DMS153 treated with DMSO at 0.1 percent for 48 hours (cell line): ENCODE results near the gene TBX2.
"Not testable (repeated sequence)": the region's sequence is repeated elsewhere in the genome, so short reads cannot be mapped to it uniquely, and the experiment has no call there.

ENCODE experiments used
- DNase-seq: peaks from one replicate; lab custom pipeline; 2025; ENCODE audit not compliant: unreplicated experiment; lab: John Stamatoyannopoulos, UW

TBX2 gene

DNA sequence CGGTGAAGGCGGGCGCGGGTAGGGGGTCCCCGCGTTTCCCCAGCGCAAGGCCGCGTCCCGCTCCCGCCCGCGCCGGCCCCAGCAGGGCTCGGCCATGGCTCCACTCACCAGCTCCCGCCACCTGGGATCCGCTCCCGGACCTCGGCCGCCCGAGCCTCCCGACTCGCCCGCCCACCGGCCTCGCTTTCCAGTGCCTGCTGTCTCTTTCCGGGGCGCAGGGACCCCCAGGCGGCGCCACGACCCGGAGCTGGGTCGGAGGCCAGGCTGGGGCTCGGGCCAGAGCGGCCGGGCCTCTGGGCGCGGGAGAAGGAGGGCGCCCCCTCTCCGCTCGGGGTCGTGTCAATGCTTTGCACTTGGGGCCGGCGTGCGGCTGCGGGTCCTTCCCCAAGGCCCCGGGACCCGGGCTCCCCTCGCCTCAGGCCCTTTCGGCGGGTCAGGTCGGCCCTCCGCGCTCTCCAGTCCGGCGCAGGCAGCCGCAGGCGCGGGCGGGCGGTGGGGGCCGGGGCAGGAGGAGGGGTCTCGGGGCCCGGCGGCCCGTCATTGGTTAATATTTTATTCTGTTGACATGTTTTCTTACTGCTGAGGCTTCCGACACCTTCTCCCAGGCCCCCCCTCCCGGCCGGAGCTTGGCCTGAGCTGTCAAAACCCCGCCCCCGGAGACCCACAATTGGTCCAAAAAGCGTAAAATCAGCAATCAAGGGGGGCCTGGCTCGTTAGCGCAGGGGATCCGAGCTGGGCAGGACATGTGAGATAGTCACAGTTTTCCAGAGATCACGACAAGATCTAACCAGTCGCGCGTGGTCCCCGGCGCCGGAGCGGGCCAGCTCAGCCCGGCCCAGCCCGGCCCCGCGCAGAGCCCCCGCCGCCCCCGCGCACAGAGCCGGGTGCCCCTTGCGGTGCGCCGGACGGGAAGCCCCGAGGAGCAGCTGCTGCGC lies at the start of gene TBX2:
Gene TBX2 (plus strand): TSS at position 713 of the 935 bp plus-strand sequence. CDS start 334 bp downstream, outside the sequence.
- DNase-seq, result no peak

DNA sequence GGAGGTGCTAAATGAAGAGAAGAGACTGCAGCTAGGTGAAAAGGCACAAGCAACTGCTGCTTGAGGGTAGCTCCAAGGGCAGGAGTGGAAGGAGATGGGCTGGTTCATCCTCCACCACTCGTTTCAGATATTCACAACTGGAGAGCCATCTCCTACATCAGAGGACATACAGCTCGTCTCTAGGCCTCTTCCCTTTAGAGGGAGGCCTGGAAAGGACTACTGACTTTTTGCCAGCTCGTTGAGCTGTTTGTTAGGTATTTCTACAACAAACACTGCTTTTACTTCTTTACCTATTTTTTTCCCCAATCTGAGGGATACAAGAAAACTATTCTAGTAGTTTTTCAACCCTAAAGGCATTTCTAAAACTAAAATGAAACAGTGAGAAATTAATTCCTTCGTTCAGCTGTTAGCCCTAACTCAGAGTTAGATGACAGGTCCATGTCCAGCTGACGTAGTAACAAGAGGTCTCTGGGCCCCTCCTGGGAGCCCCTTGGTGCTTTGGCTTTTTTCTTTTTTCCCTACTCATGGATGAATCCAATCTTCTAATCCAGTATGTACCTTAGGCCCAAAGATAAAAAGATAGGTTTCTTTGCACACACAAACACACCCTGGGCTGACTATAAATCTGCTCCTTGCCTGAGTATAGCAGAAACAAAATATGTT lies 47.8 kb upstream of the TBX2 start:
- DNase-seq, result no peak

DNA sequence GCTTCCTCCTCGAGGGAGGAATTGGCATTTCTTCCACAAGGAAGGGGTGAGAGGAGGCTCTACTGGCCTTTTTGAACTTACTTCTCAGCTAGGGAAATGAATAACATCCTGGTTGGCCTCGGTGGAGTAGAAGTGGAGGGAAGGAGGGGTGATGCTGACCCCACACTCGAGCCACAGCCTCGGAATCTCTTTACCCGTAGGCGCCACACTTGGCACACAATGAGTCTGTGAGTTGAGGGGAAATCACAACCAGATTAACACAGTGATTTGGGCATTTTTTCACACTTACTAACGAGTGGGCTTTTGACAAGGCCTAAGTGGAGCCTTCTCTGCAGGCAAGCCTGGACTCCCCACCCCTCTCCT lies 47.3 kb upstream of the TBX2 start:
- no peak for DNase-seq

DNA sequence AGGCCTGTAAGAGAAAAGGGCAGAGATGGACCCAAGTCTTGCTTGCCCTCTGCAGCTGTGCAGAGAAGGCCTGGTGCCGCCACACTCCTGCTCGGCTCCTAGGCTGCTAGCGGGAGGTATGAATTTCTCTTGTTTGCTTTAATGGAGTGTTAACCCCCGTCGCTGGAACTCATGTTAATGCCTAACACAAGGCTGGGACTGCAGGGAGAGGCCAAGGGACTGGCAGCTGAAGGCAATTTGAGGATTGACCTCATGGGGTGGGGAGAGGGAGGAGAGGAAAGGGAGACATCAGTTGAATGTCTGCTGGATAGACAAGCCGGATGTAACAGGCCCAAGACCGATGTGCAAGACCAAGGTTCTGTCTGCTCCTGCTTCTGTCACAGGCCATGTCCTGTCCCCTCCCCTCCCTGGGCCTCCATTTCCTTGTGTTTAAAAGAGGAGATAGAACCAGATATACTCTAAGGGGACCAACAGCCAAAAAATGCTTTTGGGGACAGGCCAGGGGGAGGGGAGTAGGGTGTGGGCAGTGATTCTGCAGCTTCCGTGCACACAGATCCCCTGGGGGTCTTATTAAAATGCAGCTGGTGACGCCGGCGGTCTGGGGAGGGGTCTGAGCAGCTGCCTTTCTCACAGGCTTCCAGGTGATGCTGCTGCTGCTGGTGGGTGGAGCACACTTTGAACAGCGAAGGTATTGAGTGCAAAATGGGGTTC lies 46.7 kb upstream of the TBX2 start:
- no peak for DNase-seq

DNA sequence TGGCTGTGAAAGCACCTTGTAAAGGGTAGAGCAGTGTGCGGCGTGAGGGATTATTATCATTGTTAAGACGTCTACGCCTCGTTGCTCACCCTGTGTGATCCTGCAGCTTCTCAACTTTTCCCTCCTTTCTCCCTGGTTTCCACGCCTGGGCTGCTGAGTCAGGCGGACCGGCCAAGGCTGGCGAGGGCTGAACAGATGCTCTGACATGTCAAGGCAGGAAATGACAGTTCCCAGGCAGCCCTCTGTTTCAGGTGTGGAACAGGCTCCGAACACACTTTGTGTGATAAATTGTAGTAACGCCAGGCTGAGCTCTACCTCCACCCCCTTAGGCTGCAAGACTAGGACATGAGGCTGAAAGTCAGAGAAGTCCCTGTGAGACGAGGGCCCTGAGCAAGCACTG lies 46.0 kb upstream of the TBX2 start:
- no peak for DNase-seq

DNA sequence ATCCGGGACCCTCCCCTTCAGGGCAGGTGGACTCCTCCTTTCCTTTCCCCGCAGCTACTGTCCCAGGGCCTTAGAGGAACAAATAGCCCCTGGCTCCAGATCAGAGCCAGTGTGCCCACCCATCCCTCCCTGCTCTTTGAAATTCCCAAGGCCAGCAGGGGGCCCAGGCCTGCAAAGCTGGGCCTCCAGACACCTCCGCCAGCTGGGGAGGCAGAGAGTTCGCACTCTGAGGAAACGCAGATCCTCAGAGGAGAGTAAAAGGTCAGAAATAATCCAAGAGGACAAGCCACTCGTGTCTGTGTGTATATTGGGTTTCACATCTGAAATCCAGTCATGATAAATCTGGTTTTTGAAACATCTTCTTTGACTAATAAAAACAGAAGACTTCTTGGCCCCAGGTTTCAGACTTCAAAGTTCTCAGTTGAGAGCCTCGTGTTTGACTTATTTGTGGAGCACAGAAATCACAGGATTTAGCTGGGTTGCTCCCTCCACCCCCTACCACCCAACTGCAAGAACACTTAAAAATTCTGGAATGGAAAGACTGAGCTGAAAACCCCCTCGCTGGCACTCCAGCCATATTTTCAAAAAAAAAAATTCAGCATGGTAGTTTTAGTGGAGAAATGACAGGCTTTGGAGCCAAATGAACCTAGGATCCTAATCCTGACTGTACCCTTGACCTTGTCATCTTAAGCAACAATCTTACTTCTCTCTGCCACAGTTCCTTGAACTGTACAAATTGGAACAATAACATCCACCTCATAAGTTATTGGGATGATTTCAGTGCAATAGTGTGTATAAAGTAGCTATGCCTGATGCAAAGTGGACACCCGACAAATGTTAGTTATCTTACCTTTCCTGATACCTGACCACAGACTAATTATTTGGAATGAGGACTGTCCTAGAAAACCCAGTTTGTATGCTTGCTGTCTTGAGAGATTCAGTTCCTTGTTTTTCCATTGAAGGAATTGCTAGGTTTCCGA lies 44.5 kb upstream of the TBX2 start:
- no peak for DNase-seq

DNA sequence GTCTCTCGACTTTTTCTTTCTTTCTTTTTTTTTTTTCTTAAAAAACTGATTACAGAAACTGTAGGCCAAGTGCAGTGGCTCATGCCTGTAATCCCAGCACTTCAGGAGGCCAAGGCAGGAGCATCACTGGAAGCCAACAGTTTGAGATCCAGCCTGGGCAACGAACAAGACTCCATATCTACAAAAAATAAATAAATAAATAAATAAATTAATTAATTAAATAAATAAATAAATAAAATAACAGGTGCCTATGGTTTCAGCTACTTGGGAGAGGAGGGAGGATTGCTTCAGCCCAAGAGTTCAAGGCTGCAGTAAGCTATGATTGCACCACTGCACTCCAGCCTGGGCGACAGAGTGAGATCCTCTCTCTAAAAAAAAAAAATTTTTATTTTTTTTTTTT lies 42.6 kb upstream of the TBX2 start:
- DNase-seq, result not testable (repeated sequence)

DNA sequence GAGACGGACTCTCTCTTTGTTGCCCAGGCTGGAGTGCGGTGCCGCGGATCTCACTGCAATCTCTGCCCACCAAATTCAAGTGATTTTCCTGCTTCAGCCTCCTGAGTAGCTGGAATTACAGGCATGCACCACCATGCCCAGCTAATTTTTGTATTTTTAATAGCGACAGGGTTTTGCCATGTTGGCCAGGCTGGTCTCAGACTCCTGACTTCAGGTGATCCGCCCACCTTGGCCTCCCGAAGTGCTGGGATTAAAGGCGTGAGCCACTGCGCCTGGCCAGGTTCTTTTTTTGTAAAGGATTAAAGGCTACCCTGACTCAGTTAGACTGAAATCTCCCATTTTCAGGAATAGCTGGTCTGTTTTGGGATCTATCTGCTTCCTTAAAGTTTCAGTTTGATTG lies 40.1 kb upstream of the TBX2 start:
- DNase-seq, result not testable (repeated sequence)

DNA sequence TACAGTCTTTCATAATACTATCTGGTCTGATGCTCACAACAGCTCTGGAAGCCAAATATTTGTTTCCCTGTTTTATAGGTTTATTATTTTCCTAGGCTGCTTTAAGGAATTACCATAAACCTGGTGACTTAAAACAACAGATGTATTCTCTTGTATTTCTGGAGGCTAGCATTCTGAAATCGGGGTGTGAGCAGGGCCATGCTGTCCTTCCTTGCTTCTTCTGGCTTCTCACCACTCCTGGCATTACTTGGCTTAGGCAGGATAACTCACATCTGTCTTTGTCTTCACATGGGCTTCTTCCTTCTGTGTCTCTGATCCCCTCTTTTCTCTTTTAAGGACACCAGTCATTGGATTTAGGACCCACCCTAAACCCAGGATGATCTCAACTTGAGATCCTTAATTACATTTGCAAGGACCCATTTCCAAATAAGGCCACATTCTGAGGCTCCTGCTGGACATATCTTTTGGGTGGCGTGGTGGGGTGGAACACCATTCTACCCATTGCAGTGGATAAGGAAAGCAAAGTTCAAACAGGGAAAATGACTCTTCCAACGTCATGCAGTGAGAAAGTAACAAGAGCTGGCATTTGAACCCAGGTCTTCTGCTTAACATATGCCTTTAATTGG lies 39.2 kb upstream of the TBX2 start:
- no peak for DNase-seq

DNA sequence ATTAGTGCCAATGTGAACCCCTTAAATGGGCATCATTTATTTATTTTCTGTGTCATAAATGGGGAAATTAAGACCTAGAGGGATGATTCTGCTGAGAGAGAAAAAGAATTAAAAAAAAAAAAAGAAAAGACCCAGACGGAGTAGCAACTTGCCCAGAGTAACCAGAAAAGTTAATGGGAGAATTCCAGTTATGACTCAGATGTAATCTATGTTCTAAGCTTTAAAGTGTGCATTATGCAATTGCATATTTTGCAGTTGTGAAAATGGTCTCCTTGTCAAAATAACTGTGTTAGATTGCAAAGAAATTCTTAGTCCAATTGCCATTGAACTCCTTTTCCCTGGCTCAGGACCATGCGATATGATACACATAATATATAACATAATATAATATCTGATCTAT lies 38.6 kb upstream of the TBX2 start:
- no peak for DNase-seq

DNA sequence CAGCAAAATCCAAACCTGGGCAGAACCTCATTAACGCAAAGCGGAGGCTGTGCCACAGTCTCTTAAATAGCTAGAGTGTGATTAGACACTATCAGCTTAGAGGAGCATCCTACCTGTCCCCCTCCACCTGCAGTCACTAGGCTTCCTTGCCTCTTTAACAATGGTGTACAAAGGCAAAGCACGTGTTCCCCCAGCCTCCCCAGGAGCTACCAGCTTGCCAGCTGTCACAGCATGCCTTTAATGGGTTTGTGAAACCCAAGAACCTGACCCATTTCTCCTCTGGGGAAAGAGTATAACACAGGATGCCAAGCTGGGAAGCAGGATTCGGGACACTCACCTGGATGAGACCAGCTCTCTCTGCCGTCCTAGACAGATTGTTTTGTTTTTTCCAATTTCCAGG lies 37.2 kb upstream of the TBX2 start:
- DNase-seq, result no peak

DNA sequence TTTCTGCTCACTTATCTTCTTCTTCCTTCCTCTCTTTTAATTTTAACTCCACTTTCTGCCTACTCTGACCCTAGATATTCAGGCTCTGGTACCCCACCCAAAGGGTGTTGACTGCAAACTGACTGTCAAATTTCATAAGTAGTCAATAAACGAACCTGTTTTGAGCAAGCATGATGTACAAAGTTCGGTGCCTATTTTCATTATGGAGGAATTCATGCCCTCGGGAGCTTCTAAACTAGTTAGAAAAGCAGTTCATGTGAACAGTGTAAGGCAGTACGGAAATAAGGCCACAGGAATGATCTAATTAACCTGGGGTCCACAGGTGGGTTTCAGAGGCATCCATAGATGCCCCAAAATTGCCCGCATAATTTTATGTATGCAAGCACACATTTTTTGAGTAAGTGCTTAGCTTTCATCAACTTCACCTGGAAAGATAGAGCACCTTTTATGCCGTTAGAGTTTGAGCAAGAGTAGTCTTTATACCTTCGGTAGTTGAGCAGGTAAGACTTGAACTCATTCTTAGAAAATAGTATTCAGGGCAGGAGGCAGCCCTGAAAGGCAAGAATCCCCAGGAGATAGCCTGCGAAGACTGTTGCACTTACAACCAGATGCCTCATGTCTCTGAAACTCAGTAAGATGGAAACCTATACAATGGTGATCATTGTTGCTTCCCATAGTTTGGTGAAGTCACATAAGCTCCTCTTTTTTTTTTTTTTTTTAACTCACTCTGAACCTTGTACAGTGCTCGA lies 36.6 kb upstream of the TBX2 start:
- DNase-seq, result no peak

DNA sequence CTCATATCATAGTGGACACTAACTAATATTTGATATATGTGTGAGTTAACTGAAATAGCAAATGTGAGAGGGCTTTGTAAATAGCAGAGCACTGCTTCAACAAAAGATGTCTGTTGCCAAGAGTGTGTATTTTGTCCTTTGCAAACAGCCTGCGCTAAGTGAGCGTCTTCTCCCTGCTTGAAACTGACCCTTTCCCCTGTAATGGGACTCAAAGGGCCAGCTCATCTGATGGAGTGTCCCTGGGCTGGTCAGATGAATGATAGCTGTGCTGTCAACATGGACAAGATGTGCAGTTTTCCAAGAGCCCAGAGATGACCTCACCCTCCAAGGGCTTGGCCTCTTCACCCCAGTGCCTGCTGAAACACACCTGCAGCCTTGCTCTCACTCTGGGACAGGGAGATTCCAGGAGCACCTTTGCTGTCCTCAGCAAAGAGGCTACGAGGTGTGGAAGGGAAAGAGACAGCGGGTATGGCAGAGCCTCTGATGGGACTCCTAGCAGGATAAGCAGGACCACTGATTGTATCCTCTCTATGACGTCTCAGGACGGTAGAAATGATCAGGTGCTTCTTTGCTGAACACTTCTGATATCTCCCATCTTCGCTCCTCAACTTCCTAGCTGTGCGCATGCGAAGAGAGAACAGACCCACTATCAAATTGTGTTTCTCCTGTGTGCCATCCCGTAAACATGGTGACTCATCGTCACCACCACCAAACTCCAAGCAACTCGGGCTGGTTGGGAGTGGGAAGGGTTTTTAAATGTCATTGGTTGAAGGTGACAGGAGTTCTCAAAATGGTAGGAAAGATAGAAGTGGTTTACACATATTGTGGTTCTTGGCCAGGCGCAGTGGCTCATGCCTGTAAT lies 35.8 kb upstream of the TBX2 start:
- no peak for DNase-seq

DNA sequence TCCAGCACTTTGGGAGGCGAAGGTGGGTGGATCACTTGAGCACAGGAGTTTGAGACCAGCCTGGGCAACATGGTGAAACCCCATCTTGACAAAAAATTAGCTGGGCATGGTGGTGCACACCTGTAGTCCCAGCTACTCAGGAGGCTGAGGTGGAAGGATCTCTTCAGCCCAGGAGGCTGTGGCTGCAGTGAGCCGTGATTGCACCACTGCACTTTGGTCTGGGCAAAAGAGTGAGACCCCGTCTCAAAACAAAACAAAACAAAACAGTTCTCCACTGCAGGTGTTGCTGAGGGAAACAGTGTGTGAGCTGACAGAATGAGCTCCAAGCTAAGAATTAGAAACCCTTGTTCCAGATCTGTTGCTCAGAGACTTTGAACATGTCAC lies 35.2 kb upstream of the TBX2 start:
- no peak for DNase-seq

DNA sequence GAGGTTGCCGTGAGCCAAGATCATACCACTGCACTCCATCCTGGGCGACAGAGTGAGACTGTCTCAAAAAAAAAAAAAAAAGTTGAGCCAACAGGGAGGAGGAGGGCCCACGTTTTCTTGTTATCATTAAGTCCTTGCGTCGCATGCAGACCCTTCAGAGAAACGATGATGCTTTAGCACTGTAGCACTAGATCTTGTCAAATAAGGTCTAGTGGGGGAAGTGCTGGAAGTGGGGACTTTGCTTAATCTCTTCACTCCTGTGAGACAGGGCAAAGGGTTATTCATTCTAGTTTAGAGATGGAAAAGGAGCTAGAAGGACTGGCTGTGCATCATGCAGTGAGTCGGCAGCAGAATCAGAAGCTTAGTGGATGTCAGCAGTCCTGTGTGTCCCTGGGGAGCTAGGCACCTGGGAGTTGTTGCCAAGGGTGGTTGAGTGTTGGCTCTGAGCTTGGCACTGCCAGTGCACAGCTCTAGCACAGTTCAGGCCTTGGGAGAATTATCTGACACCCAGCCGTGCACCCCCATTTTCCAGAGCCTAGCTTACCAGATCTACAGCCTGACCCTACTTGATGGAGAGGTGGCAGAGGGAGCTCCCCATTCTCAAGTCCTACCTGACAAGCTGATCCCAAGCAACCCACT lies 33.4 kb upstream of the TBX2 start:
- DNase-seq, result peak; percentile 38

DNA sequence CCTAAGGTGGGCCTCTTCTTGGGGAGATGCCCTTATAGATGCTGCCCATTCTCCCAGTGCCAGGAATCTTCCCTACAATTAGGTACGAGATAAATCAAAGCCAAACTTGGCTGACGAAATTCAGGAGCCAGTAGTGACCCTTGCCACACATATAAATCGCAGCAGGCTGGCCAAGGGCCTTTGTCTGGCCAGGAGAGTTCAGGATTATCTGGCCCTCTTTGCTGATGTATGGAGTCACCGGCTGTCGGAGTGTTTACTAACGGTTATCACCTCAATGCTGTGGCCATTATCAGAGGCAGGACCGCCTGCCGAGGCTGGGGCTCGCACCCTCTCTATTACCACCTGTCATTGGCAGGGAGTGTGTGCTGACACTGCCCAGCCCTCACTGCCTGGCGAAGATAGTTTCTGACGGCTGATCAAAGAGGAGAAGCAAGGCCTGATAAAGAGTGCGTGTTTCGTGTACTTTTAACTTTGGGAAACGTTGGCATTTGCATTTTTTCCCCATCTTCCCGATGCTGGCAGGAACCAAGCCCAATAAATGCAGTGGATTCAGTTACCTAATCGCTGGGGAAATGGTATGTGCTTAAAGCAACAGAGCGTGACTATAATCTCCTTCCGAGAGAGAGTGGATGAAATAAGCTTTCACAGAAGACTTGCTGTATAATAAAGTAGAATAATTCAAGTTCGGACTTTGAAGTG lies 32.8 kb upstream of the TBX2 start:
- peak; percentile 47 for DNase-seq

DNA sequence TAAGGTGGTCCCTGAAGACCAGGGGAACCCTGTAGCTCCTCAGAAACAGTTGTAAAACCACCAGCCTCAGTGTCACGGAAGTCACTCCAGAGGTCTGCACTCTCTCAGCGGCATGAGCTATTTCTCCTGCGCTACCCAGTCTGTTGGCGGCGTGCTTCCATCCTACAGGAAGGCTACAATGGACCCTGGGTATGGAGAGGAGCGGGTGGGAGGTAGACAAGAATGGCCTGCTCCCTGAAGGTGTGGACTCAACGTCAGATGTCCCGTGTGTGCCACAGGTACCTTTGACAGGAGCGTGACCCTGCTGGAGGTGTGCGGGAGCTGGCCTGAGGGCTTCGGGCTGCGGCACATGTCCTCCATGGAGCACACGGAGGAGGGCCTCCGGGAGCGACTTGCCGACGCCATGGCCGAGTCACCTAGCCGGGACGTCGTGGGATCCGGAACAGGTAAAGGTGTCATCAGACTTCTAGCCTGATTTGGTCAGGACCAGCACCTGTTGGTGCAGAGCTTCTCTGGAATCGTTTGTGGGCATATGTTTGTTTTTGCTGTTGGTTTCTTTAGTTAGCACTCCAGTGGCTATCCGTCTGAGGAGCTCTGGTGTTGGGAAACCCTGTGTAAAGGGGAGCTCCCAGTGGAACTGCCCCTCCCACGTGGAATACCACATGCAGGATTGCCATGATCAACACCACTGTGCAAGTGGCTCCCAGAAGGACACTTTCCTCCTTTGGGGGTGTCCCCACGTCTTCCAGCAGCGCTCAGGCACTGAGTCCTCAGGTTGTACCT lies 31.4 kb upstream of the TBX2 start:
- DNase-seq, result no peak
